Measurements from ENCODE around the gene RPA3.

RPA3 gene

DNA sequence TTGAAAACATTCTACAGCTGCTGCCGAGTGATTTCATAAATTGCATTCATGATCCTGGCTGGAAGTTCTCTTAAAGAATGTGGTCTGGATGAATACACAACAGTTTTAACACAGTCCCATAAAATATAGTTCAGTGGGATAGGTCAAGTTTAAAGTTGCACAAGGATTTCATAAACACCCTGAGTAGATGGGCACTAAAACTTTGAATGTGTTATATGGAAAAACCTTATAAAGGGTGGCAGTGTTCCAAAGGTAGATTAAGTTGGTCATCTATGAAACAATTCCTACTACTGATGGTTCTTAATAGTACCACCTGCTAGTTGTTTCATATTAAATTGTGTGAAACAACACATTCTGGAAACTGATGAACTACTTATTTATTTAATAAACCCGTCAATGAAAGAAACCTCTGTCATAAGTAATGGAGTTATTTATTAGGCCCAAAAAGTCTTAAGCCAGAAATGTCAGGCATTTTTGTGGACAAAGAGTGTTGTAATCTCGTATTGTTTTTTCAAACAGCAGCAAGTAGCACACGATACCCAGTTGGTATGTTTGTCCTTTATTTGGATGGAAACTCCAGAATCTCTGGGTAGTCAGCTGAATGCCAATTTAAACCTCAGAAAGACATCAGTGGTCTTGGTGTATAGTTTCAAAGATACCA is 14.3 kb upstream of the RPA3 start:
- DNase-seq, result no peak

GRCh38 chr7:7731732-7732131 is 13.3 kb upstream of the RPA3 start:
- DNase-seq, result no peak

GRCh38 chr7:7720750-7721621 is 2.6 kb upstream of the RPA3 start:
- DNase-seq, result no peak

- DNase-seq, result no peak
These were observed 1.8 kb upstream of the RPA3 start for GRCh38 chr7:7720193-7720592.

DNA sequence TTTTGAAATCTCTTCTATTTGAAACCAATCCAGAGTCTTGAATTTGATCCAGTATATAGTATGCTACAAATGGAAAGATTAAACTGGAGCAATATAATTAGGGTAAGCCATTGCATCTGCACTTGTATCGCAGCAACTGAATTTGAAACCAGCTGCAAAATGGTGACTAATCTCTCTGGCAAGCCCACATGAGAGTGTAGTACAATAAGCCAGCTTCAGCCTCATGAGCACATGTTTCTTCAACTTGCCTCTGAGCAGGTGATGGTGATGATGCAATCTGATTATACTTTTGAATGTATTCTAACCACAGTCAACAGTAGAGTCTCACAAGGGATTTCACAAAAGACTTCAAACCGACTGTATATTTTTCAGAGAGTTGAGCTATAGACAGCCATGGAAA is 829 bp upstream of the RPA3 start:
- peak in 27 of 56 donors; percentile 1 to 67 (median 15) for DNase-seq

- DNase-seq, result no peak
These were observed 4.7 kb downstream of the RPA3 start for GRCh38 chr7:7713730-7714129.

DNA sequence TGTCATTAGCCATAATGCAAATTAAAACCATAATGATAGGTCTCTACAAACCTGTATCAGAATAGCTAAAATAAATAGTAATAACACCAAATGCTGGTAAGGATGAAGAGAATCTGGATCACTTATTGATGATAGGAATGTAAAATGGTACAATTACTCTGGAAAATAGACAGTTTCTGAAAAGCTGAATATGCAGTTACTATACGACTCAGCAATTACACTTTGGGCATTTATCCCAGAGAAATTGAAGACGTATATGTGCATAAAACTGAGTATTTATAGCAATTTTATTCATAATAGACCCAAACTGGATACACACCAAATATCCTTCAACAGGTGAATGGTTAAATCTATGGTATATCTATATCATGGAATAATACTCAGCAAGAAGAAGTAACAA is 7.9 kb downstream of the RPA3 start:
- DNase-seq, result no peak

- DNase-seq, result no peak
These were observed 9.1 kb downstream of the RPA3 start for GRCh38 chr7:7709291-7709690.

- no peak for DNase-seq
These were observed 10.6 kb downstream of the RPA3 start for GRCh38 chr7:7707806-7708205.

- no peak for DNase-seq
These were observed 11.2 kb downstream of the RPA3 start for GRCh38 chr7:7707246-7707645.

DNA sequence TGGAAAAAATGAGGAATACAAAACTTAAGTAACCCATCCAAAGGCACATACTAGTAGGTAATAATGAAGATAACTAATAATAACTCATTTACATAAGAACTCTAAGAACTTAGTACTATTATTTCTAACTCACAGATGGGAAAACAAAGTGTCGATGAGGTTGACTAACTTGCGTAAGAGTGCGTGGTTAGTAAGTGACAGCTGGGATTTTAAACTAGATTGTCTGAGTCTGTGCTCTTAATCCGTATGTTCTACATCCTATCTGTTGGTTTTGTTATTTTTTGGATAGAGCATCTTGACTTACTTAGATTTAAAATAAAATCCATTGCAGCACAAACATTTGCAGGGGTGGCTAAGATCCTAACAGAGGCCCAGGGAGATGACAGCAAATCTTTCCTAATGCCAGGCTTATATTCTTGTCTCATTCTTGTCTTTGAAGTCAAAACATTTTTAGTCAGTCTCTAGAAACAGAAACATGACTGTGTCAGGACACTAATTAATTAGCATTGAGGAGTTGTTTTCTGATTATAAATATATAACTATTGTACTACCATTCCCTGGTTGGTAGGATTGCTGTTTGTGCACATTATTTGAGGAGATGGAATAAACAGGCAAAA is 11.7 kb downstream of the RPA3 start:
- no peak for DNase-seq

GRCh38 chr7:7706101-7706511 is 12.3 kb downstream of the RPA3 start:
- no peak for DNase-seq

DNA sequence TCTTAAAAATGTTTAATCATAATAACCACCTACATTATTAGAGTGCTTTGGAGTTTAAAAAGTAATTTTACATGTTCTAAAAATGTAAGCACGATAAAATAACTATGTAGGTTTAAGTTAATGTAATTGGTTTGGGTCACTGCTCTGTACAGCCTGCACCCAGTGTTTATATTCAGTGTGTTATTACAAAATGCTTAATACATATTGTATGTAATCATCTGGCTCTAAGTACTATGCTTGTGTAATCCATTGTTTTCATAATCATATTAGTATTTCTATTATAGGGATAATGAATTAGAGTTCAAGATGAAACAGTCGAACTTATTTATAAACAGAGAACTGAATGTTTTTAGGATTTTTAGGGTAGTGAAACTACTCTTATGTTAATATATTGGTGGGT is 13.1 kb downstream of the RPA3 start:
- no peak for DNase-seq

- no peak for DNase-seq
These were observed 13.5 kb downstream of the RPA3 start for GRCh38 chr7:7704867-7705266.

DNA sequence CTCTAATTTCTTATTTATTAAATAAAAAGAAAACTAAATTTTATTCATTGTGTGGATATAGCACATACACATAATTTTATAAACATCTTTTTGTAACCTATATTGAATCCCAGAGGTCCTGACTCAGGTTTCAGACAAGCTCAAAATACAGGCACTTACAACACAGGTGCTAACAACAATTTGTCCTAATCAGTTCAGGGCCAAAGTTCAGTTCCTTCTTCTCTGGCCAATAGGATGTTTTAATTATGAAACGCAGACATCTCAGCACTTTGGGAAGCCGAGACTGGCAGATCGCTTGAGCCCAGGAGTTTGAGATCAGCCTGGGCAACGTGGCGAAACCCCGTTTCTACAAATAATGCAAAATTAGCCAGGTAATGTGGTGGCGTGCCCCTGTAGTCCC is 15.0 kb downstream of the RPA3 start:
- DNase-seq, result no peak

DNA sequence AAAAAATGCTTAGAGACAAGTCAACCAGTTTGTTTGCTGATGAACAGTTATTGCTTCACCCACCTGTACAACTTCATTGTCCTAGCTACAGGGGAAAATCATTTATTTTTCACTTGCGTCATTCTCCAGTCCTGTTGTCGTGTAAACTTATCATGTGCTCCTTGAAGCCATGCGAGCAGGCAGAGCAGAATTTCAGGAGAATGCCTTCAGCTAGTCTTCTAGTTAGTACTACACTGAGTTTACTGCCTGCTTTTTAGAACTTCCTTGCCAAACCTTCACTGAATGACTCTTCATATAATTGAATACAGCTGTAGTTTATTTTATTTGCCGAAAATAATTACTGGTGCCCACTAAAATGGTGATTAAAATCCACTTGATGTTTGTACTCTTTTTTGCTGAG is 15.6 kb downstream of the RPA3 start:
- no peak for DNase-seq

- no peak for DNase-seq
These were observed 16.9 kb downstream of the RPA3 start for GRCh38 chr7:7701527-7701926.

DNA sequence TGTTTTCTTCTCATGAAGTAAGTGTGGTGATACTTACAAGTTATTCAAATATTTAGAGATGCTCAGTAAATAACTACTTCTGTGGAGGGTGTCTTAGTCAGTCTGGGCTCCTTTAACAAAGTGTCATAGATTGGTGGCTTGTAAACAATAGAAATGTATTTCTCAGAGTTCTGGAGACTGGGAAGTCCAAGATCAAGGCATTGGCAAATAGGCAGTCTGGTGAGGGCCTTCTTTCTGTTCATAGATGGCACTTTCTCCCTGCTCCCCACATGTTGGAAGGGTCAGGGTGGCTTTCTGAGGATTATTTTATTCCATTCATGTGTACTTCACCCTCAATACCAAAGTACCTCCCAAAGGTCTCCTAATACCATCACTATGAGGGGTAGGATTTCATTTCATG is 18.4 kb downstream of the RPA3 start:
- DNase-seq, result no peak

- DNase-seq, result no peak
These were observed 19.0 kb downstream of the RPA3 start for GRCh38 chr7:7699380-7699779.

GRCh38 chr7:7698930-7699329 is 19.5 kb downstream of the RPA3 start:
- no peak for DNase-seq

GRCh38 chr7:7696458-7697119 is 21.8 kb downstream of the RPA3 start:
- DNase-seq, result no peak
